ENCODE results near the gene CCDC188.

CCDC188 gene

GRCh38 chr22:20131859-20132685 is 18.8 kb downstream of the CCDC188 start:
- DNase-seq = no peak

- DNase-seq = no peak
Observed at GRCh38 chr22:20131597-20131858, 19.3 kb downstream of the CCDC188 start, which contains the start of gene ZDHHC8. Gene ZDHHC8 (plus strand): TSS chr22:20131804. CDS start chr22:20131948, 144 bp downstream.

DNA sequence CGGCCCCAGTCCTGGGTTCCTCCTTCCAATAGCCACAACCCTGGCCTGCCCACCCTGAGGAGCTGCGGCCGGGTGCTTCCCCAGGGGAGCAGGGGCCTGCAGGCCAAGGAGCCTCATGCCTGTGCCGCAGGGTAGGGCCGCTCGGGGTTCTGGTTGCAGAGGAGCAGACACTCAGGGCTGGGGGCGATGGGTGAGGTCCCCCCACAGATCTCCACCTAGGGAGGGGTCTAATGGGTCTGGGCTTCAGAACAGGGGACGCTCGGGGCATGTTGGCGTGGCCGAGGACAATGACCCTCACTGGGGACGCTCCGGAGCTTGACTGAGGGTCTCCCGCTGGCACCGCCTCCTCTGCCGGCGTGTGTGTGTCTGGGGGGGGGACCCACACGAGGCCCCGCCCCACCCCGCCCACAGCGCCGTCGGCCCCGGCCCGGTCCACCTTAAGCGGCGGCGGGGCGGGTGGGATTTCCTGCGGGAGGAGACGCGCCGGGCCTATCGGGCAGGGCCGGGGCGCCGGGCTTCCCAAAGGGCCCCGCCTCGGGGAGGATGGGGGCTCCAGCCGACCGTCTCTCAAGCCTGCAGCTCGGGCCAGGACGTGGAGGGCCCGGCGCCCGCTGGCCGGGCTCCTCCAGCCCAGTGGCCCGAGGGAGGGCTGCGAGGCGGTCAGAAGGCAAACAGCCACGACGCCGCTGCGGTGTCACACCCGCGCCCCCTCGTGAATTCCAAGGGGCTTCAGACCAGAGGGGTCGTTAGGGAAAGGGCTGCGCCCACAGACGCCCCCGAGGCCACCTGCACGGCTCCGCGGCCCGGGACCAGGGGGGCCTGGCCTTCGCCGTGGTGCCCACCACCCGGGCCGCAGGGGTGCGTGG is 19.9 kb downstream of the CCDC188 start:
- peak; percentile 57 for DNase-seq

DNA sequence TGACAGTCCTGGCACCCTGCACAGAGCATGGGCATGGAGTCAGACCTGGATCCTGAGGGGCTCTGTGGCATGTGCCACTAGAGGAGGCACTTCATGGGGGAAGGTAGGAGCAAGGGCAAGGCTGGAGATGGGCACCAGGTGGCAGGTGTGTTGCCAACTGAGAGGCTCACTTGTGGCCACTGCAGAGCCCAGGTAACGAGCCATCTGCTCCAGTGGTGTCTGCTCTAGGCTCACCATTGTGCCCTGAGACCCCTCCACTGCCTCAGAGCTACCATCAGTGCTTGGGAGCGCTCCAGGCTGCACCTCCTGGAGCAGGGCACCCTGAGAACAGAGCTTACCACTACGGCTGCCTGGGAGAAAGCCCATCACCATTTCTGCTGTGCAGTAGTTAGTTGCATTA is 20.5 kb downstream of the CCDC188 start:
- DNase-seq = peak; percentile 58

GRCh38 chr22:20129747-20130014 is 21.2 kb downstream of the CCDC188 start:
- no peak for DNase-seq

DNA sequence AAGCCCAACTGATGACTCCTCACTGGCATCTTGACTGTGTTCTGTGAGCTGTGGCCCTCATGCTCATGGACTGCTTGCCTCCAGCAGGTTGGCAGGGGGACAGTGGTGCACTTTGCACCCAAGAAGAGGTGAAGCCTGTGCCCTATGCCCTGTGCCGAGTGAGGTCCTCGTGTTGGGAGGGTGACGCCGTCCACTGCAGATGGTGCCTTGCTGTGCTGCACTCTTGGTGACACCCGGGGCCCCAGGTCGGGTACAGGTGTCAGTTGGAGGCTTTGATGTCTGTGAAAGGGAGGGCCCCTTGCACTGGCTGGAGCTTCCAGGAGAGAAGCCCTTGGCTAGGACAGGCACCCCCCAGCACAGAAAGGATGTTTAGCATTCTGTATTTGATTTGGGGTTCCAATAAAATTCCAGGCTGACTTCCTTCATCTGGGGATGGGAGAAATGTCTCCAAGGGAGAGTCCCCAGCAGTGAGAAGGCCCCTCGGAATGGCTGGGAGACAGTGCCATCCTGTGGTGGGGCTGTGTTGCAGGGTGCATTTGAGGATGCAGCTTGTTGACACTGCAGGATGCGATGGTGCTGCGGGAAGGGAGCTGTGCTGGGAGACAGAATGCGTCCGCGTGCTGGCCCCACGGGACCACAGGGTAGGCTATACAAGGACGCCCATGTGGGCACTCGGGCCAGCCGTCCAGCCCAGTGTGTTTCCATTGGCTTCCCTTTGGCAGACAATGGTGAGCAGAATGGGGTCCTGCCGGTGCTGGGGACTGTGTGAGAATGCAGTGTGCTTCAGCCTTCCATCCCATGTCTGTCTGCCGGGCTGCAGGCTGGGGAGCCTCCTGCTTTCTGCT is 21.7 kb downstream of the CCDC188 start:
- no peak for DNase-seq

DNA sequence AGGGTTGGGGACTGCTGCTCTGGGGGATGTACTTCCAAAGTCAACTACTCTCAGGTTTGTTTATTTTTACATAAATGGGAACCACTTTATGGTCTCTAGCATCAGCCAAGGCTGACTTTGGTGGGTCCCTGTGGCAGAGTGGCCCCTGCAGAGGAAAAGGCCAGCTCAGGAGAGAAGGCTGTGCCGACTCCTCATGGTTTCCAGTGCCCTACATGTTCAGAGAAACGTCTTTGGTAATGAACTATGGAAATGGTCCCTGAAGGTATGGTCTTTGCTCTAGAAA is 22.3 kb downstream of the CCDC188 start:
- no peak for DNase-seq

DNA sequence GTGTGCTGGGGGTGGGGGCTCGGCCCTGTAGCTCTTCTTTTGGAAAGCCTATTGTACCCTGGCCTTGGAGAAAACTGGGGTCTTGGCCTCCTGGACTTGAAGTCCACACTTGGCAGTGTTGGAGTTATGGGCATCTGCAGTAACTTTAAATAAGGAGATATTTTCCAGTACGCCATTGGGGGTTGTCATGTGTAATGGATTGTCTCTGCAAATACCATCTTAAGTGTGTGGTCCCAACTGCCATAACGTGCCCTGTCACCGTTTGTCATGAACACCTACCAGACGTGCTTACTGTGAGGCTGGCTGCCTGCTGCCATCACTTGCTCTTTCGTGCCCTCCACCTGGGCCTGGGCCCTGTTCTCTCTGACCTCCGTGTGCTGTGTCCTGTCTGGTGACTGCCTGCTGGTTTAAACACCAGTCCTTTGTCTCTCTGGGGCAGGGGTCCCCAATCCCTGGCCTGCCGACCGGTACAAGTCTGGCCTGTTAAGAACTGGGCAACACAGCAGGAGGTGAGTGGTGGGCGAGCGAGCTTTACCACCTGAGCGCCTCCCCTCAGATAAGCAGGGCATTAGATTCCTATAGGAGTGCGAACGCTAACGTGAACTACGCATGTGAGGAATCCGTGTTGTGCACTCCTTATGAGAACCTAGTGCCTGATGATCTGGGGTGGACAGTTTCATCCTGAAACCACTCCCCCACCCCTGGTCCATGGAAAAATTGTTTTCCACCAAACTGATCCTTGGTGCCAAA is 22.8 kb downstream of the CCDC188 start:
- DNase-seq = no peak

- DNase-seq = no peak
Observed at GRCh38 chr22:20127318-20127868, 23.5 kb downstream of the CCDC188 start.

GRCh38 chr22:20126284-20127029 is 24.4 kb downstream of the CCDC188 start:
- no peak for DNase-seq

DNA sequence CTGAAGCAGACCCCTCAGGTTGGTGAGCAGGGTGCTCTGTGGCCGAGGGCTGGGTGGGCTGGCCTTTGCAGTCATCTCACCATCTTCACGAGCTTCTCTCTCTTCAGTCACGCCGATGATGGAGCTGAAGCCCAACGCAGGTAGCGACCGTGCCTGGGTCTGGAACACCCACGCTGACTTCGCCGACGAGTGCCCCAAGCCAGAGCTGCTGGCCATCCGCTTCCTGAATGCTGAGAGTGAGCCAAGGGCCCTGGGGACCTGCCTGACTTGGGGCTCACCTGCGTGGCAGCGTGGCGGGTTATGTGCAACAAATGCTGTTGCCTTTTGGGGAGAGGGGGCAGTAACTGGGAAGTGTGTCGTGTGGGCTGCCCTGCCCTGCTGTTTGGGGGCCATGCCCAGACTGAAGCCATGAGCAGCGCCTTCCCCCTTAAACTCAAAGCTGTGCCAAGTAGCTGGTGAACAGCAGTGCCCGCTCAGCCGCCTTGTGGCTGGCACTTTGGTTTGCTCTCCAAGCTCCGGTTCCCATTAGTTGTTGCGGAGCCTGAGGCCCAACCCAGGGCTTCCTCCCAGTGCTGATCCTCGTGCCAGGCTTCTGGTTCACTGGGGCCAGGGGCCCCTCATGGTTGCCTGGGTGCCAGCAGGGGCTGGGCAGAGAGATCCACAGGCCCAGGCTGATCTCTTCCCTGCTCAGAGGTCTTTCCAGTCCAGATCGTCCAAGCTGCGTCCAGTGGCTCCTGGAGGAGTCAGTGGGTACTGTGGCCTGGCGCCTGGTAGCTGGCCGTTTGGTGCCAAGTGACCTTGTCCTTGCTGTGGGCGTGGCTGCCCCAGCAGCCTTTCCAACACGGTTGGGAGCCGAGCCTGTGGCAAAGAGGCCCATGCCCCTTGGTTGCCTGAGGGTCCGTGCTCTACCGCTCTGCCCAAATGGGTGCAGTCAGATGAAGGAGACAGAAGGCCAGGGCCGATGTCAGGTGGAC is 25.4 kb downstream of the CCDC188 start:
- DNase-seq = no peak

DNA sequence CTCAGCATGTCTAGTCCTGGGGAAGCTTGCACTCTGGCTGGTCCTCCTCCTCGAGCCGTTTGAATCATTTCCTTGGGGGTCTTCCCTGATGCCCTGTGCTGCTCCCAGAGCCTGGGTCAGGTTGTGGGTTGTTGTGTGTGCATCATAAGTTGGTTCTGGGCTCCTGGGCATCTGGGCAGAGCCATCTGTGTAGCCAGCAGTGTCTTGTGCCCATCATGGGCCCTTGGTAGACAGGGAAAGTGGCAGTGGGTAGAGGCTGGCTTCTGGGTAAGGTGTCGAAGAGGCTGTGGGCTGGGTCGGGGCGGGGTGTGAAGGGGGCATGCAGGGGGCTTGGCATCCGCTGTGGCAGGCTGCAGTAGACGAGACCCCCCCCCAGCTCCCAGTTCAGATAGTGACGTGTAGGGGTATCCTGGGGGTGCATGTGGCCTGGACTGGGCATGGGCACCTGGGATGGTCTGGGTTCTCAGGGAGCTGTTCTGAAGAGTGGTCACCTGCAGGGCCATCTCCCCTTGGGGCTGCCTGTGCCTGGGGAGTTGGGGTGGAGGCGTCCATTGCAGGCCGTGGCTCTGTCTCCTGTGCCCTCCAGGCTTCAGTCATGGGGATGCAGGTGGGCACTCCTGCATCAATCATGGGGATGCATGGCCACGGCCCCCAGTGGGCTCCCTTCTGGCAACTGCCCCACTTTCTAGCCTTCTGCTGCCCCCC is 26.6 kb downstream of the CCDC188 start:
- no peak for DNase-seq

- no peak for DNase-seq
Observed at GRCh38 chr22:20123366-20124082, 27.3 kb downstream of the CCDC188 start.

- DNase-seq = no peak
Observed at GRCh38 chr22:20121856-20122415, 28.9 kb downstream of the CCDC188 start.

- peak; percentile 23 for DNase-seq
Observed at GRCh38 chr22:20118300-20119020, 32.4 kb downstream of the CCDC188 start.

- no peak for DNase-seq
Observed at GRCh38 chr22:20117633-20118299, 33.1 kb downstream of the CCDC188 start.

DNA sequence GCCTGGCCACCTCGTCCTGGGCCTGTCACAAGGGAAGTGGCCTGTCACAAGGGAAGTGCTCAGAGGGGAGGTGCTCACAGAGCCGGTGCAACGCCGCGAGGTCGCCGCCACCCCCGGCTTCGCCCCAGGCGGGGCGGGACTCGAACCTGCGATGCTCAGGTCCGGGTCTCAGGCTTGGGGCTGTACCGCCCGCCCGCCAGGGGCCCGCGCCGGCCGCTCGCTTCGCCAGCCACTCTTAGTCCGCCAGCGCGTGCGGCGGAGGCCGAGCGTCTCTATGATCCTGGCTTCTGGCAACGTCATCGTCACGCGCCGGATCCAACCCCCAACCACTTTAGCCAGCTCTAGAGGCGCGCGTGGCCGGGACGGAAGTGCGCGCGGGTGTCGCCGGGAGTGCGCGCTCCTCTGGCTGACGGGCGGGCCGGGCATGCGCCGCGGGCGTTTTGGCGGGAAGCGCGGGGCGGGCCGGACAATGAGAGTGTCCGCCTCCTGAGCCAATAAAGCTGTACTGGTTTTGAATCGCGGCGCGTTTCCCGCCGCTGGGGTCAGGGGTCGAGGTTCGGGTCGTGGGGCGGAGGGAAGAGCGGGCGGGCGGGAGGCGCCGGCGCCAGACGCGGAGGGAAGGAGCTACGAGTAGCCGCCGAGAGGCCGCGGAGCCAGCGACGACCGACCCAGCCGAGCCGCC is 33.8 kb downstream of the CCDC188 start, which contains the start of gene TRMT2A:
Gene TRMT2A, minus strand, starts transcription at position 276 of the 682 bp plus-strand sequence. CDS start 320 bp downstream, outside the sequence.
- DNase-seq = peak; percentile 98

Measured in COR-L47 (cell line).